ENCODE measurements around the gene ADGRB2.

Gene ADGRB2

DNA sequence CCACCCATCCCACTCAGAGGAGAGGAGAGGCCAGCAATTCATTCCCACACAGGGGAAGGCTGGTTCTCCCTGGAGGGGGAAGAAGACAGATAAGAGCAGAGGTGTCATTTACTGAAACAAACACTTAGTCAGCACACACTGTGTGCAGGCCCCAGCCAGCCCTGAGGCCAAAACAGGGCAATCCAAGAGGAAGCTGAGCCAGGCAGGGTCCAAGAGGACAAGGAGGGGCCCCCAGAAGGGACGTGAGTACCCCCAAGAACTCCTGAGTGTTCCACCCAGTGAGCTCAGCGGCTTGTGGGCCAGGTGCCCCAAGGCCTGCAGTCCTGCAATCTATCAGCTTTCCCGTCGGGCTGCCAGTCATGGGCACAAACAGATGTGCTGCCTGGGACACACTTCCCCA is 15.8 kb downstream of the ADGRB2 start:
- DNase-seq, result no peak

DNA sequence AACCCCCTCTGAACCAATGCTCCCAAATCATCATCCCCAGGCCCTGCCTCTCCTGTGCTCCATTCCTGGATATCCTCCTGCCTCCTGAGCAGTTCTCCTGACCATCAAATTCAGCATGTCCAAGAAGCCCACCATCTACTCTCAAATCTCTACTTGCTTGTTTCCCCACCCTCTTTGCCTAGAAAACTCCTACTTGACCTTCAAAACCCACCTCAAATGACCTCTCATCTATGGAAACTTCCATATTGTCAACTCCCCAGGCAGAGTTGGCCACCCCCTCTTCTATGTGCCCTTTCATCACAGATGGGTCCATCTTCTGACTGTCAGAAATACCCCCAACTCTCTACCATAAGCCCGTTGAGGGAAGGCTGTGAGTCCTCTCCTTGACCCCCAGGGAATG is 16.8 kb downstream of the ADGRB2 start:
- no peak for DNase-seq

DNA sequence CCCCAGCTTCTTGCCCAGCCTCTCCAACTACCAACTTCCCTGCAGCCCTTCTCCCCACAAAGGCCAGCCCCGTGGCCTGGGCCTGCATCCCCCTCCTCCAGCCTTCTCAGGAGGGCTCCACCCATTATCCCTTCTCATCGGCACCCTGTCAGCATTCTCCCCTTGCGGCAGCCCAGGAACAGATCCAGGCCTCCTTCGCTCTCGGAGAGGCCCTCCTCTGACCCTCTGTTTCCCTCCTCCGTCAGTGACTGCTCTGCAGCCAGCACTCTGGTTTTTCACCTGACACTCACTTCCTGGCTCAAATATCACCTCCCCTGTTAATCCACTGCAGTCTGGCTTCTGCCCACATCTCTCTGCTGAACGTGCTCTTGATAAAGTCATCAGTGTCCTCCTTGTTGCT is 17.5 kb downstream of the ADGRB2 start:
- no peak for DNase-seq

DNA sequence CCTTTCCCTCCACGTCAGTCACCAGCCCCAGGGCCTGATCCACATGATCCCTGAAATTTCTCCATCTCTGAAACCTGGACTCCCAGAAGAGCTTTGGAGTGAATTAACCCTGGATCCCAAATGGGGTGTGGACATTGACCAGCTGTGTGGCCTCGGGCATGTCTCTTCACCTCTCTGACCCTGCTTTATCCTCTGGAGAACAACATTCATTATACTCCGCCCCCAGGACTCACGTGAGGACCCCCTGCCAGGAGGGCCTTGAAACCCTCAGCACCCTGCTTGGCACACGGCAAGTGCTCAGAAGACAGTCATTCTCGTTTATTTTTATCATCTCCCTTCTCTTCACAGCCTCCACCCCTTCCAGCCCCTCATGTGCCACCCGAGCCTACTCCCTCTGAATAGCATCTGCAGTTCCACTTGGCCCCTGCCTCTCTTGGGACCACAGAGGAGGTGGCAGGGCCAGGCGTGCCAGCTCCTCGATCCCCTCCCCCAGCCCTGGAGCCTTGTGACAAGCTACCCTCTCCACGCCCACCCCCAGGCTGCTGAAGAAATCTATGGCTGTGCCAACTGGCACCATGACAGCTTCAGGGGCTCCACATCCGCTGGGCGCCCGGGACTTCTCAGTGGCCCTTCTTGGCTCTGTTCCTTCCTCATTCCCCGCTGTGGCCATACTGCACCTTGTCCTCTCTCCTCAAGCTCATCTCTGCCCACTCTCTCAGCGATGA is 18.0 kb downstream of the ADGRB2 start:
- no peak for DNase-seq

DNA sequence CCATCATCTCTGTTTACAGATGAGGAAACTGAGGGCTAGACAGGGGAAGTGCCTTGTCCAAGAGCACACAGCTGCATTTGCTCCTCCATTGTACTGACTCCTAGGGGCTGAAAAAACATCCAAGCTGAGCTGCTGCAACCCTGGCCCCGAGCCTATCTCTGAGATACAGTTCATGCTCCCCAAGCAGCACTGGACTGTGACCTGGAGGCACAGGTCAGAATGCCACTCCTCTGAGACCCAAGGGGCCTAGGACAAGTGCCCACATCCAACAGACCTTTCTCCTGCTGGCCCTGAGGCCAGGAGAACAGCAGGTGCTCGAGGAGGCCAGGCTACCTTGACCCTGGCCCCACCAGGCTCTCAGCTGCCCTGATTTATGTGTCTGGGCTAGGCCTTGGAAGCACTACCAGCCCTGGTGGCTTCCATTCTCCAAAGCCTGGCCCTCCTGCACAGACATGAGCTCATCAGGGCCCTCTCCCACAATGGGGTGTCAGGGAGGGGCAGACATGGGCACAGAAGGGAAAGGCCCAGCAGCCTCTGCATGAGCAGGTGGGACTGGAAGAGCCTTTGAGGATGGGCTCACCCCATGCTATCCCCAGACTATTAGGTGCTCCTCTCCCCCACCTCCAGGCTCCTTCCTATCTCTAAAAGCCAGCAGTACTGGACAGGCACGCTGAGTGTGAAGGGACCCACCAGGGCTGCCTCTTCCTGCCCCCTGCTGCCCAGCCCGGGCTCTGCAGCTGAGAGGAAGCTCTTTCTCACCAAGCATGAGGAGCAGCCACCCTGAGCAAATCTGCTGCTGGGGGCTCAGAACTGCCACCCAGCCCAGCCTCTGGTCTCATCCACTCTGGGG is 18.8 kb downstream of the ADGRB2 start:
- DNase-seq, result peak; percentile 82

DNA sequence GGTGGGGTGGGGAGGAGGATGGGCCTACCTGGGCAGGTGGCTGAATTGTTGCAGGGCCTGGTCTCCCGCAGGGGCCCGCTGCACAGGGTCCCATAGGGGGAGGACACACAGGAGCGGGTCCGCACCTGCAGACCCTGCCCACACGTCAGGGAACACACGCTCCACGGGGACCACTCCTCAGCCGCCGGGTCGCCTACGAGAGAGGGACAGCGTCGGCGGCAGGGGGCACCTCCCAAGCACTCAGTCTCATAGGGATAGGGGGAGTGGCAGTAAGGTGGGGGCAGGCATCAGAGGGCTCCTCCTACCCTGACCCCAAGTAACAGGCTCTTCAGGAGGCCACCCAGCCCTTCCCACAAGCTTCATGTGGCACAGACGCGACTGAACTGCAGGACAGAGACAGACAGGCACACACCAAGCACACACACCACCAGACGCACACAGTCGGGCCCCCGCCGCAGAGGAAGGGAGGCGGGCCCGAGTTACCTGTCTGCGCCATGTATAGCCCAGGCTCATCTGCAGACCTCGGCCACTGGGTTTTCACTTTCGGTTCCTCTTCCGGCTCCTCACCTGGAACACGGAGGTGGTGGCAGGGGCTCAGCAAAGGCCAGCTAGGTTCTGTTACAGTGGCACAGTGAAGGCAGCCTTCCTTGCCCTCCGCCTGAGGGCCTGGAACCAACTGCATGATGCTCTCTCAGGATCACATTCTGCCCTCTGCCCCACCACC is 19.8 kb downstream of the ADGRB2 start:
- DNase-seq, result no peak

DNA sequence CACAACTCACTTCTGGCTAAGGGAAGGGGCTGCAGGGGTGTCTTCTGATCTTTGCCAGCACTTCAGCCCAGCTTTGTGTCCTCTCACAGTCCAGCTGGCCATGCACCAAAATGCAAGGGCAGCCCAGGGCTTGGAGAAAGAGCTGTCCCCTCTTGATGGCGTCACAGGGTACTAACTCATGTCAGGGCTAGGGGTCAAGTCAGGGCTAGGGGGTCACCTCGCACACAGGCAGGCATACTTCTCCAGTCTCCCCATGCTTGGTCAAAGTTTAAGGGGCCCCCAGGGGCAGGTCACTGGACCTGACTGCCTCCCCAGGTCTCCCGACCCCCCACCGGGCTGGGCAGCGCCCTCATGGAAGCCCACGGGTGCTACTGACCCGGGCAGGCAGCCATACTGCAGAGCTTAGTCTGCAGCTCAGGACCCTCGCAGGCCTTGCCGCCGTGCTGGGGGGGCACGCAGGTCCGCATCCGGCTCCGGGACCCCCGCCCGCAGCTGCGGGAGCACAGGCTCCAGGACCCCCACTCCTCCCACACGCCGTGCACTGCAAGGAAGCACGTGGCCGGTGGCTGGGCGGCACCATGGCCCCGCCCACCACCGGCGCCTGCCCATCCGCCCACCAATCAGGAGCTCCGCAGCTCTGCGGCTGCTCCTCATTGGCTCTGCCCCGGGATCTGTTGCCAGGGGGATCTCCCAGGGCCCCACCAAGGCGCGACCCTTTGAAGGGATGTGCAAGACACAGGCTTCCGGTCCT is 21.5 kb downstream of the ADGRB2 start:
- DNase-seq, result no peak

DNA sequence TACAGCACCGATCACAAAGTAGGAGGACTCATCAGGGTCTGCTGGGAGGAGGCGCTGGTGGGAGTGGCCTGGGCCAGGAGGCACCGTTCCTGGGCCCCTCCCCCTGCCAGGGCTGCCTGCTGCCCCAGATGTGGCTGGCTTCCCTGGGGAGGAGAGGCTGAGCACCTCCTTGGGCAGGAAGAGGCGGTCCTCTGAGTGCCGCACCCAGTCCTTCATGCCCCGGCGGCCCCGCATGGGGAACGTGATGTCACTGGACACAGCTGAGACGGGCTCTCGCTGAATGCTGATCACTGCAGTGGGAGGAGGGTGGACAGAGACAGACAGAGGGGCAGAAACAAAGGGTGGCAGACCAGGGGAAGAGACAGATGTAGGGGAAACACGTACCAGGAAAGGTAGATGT is 24.8 kb downstream of the ADGRB2 start:
- no peak for DNase-seq

DNA sequence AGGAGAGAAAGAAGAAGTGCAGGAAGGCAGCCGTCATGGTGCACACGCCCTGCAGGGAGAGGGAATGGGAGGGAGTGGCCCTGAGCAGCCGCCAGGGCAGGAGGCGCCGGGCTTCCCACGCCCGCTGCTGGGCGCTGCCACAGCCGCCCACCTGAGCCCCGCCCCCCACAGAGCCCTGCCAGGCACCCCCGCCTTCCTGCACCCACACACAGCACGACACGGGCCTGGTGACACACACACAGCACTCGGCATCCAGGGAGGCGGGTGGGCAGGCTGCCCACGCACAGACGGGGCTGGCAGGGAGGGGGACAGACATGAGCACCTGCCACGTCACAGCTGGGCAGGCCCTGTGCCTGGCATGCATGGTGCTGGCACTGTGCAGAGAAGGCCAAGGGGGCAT is 27.5 kb downstream of the ADGRB2 start:
- DNase-seq, result no peak

DNA sequence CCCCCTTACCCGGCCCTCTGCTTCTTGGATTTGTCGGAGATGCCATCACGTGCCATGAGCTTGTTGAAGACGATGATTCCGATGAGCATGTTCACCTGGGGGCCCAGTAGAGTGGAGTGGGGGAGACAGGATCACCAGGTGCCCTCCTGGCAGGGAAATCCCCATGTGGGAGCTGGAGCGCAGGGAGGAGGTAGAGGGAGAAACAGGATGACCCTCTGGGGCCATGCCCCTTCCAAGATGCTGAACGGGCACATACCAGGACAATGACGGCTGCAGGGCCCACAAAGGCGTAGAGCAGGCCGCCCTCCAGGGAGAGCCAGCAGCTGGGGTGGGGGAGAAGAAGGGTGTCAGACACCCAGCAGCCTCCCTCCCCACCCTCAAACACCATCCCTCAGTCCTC is 28.6 kb downstream of the ADGRB2 start:
- DNase-seq, result no peak

DNA sequence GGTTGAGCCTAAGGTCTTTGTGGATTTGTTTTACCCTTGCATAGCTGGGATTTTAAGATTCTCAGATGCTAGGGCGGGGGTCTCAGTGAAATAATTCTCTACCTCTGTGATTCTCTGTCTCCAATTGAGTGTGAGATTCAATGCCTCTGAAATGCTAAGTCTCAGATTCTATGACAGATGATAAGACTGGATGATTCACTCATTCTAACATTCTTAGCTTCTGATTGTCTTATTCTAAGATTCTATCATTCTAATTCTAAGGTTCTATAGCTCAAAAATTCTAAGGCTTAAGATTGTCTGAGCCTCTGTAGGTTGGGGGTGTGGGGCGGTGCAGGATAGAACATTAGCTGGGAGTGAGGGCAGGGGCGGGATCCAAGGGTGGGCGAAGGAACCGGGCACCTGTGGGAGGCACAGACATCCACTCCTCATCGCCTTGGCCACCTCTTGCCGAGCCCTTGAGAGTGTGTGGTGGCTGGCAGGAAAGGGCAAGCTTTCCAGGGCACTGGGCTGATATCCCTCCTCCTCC is 29.5 kb downstream of the ADGRB2 start:
- no peak for DNase-seq

DNA sequence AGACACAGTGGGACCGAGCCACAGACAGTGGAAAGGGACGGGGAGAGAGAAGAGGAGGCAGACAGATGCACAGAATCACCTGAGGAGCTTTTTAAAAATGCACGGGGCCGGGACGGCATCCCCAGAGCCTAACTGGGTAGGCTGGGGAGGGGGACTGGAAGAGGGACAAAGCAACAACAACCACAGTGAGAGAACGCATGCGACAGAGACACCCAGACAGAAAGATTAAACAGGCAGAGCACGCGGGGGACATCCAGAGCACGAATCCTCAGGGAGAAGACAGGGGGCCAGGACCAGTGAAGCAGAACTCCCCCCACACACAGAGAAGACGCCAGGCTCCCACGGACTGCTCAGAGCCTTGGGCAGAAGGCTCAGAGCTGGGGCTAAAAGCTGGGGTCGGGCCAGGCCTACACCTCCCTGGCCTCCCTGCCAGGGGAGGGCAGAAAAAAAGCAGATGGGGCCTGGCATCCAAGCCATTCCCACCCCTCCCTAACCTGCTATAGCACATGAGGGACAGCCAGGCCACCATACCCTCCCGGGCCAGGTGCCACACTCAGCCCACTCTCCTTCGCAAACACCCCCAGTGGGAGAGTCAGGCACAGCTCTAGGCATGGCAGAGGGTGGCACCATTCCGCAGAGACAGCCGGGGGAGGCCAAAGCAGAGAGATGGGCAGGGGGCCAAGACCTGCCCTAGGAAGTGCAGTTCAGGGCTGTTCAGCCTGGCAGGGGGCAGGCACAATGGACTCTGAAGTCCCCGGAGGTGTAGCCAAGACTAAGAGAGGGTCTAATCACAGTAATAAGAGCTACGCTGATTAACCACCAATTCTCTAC is 30.5 kb downstream of the ADGRB2 start:
- no peak for DNase-seq

DNA sequence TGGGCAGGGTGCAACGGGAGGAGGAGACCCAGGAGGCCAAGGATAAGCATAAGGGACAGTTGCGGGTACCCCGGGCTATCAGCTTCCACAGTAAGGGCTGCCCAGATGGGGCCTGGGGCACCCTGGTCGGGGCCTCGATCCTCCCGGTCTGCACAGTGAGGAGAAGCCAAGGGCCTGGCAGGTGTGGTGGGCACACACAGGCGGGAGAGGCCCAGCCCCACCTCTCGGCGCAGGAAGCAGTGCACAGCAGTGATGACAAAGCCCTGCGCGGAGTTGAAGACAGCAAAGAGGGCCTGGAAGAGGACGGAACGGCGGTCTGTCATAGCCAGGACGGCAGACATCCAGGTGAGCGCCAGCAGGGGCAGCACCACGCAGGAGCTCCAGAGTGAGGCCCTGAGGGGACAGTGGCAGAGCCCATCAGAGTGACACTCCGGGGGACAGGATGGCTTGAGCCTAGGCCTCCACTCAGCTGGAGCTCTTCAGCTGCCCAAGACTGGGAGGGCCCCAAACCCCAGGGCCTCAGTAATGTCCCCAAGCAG is 31.3 kb downstream of the ADGRB2 start:
- no peak for DNase-seq

DNA sequence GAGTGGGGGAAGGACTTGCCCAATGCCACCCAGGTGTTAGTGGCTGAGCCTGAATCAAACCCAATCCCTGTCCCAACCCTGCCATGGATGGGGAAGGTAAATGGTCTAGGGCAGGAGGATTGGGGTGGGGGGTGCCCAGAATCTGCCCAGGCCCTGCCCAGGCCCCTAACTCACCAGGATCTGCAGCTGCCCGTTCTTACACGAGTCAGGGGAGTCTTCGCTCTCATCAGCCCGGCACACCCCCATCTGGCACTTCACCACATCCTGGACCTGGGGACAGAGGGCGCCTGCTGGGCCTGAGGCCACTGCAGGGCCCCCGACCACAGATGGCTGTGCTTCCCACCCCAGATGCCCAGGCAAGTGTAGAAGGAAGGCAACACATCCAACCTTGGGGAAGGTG is 31.8 kb downstream of the ADGRB2 start:
- DNase-seq, result no peak

DNA sequence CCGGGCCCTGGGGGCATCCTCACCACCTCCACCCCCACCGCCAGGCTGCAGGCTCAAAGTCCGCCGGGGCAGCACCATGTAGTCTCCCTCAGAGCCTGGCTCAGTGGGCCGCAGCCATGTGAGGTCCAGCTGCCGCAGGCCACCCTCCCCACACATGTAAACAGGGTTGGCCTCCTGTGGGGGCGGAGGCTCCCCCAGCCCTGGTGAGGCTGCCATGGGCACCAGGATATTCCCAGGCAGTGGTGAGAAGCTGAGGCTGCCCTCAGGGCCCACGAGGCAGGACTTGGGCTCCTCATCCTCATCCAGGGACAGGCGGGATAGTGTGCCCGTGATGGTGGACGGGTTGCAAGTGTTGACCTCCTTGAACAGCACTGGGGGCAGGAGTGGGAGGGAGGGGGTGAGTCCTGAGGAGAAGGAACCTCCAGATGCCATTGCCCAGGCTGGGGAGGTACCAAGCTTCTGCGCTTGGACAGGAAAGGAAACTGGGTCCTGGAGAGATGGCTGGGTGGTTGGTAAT is 33.0 kb downstream of the ADGRB2 start:
- DNase-seq, result no peak

DNA sequence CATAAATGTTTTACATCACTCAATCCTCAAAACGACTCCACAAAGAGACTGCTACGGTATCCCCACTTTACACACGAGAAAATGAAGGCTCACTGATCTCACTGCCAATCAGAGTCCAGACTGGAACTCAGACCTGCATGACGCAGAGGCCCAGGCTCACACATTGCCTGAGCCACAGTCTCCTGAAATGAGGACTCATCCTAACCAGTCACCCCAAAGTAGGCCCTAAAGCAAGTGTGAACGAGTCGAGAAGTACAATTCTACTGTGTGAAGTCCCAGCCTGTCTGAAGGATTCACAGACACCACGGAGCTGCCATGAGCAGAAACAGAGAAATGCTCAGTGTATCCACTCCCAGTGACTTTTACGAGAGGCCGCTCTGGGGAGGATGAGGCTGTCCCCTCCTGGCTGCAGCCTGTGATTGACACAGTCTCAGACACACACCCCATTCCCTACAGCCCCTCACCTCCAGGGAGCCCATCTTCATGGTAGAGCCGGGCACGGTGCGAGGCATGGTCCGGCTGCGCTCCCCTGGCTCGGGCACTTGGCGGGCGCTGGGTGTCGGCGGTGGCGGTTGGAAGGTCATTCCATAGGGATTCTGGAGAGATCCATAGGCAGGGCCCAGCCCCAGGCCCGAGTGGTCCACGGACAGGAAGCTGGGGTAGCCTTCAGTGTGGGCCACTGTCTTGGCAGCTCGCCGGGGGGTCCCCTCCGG is 33.6 kb downstream of the ADGRB2 start:
- DNase-seq, result no peak

DNA sequence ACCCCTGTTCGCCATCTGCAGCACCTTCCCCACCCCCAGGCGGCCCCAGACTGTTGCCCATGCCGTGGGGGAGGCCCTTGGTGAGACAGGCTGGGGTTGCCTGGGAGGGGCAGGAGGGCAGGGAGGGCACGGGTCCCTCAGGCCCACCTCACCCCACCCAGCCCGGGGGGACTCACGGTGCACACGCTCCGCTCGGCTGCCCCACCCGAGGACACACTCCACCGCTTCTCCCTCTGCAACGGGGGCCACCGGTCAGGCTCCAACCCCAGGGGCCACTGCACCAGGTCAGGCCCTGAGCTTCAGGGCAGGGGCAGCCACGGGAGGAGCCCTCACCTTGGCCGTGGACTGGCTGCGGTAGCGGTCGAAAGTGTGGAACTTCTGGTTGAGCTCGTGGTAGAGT is 36.3 kb downstream of the ADGRB2 start:
- DNase-seq, result no peak

DNA sequence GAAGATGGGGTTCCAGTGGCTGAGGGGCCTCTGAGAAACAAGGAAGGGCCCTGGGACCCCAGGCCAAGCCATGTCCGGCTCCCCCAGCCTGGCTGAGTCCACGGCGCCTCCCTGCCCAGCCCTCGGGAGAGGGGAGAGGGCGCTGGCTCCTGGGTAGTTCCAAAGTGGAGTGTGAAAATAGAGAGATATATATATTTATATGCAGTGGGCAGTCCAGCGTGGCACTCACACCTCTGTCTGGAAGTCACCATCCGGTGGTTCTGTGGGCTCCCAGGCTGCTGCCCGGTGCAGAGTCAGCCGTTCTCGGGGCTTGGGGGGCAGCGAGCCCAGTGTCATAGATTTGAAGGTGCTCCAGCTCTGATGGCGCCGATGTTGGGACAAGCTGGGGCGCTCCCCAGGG is 36.9 kb downstream of the ADGRB2 start:
- no peak for DNase-seq

DNA sequence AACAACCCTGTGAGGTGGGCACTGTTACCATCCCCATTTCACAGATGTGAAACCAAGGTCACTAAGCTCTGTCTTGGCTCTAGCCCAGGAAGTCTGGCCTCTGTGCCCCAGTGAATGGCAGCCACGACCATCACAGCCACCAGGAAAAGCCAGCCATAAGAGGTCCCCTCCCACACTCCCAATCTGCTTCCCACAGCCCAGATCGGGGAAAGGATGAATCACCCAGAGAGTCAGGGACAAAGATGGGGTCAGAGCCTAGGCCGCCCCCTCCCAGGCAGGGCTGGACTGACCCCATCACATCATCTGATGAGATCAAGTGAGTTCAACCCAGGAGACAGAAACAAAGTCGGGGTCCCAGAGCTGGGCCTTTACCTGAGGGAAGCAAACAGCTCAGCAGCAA is 37.4 kb downstream of the ADGRB2 start:
- DNase-seq, result no peak

DNA sequence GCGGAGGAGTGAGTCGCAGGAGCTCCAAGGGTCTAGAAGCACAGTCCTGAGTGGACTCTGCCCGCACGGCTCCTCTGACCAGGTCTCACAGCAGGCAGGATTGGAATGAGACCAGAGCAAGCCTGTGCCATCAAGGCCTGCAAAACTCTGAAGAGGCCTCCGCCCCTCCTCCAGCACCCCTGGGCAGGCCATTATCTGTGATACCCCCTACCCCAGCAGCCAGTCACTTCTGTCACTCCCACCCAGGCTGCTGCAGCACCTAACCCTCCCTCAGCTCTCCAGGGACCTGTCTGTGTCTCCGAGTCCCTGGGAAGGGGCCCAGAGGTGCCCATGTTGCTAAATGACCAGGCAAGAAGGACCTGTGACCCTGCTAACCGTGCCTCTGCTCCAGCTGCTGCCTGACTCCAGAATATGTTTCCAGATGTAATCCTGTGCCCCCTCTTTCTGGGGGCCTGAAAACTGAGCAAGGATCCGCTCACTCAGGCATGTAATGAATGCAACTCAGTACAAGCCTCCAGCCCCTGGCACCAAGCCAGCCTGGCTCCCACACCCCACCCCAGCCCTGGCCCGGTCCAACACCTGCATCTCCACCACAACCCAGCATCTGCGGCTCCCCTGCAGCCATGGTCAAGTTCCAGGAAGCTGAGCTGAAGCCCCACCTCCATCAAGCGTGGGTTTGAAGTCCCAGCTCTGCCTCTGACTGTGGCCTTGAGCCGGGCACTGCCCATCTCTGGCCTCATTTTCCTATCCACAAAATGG is 38.2 kb downstream of the ADGRB2 start:
- no peak for DNase-seq

All from DMS53 (cell line).